ENCODE measurements around the gene EMILIN2. TPM values are rescaled to one million over a fixed set of nuclear protein-coding genes. Genes with fewer than 3 reads are reported as not detected.
"Not testable (repeated sequence)": the region's sequence is repeated elsewhere in the genome, so short reads cannot be mapped to it uniquely, and the experiment has no call there.

Gene EMILIN2
- polyA plus RNA-seq (2012; ENCODE audit: insufficient read depth, insufficient read length, low read depth) = 18.6 TPM

DNA sequence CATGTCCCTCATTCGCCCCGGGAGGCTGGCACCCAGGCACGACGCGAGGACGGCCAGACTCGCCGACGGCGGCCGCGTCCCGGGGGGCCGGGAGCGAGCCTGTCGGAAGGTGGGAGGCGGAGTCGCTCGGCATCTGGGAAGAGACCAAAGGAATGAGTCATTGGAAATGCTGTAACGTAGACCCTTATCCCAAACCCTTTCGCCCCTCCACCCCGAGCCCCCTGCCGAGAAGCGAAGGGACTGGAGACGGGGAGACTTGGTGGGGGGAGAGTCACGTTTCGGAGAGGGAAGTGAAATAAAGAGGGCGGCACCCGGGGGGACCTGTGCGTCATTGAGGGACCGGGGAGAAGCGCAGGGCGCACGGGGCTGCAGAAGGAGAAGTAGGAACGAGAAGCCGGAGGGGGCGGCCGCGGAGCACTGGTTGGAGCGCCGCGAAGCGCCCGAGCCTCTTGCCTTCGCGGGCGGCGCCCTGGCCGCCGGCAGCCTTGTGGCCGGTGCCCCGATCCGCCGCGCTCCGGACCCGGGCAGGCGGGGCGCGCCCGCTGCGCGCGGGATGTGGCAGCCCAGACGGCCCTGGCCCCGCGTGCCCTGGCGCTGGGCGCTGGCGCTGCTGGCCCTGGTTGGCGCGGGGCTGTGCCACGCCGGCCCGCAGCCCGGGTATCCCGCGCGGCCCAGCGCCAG, at the start of gene EMILIN2:
Gene EMILIN2, plus strand, starts transcription at position 371 of the 681 bp plus-strand sequence. Its CDS starts 183 bp downstream, at position 554.
- no peak for DNase-seq
- no peaks in the 10 kb centered on the region for H3K36me3 ChIP-seq
- H3K27me3 ChIP-seq = peaks cover 45% of the 10 kb centered on the region
- no peaks in the 10 kb centered on the region for H3K9me3 ChIP-seq
- H3K4me3 ChIP-seq (ENCODE audit: low read depth, low read length) = peak within 1 kb of the TSS; percentile 23
- no peak for TF ChIP-seq CTCF (IDR thresholded peaks at IDR 0.05; ENCODE audit: low read depth, low read length)
- H3K4me1 ChIP-seq = no peaks in the 10 kb centered on the region

DNA sequence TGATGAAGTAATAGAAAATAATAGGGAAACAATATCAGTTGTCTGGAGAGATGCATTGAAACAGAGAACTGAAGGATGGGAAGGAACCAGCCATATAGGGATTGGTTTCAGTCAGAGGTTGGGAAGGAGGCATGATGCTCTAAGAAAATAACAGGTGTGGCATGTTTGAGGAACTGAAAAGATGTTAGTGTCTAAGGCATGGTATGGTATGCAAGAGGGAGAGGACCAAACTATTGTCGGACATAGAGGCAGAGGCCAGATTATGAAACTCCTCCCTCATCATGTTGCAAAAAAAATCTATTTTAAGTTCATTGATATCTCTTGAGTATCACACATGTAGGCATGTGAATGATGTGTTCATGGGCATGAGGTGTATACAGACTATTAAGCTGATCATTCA, 48.9 kb upstream of the EMILIN2 start:
- Histone ChIP-seq H3K4me3 (ENCODE audit: low read depth, low read length) (no peak overlapping the region), H3K9me3 (no peaks in the 10 kb centered on the region), H3K27me3 (no peaks in the 10 kb centered on the region), H3K4me1 (no peaks in the 10 kb centered on the region), H3K36me3 (peaks cover 4% of the 10 kb centered on the region; the same call in 1 of the 2 replicates)
- no peak for TF ChIP-seq CTCF (IDR thresholded peaks at IDR 0.05; ENCODE audit: low read depth, low read length)
- DNase-seq = no peak

GRCh38 chr18:2799369-2799768, 47.4 kb upstream of the EMILIN2 start:
- Histone ChIP-seq H3K4me1 (no peaks in the 10 kb centered on the region), H3K9me3 (no peaks in the 10 kb centered on the region), H3K36me3 (peaks cover 4% of the 10 kb centered on the region; the same call in 1 of the 2 replicates), H3K27me3 (no peaks in the 10 kb centered on the region), H3K4me3 (ENCODE audit: low read depth, low read length) (no peak overlapping the region)
- no peak for TF ChIP-seq CTCF (IDR thresholded peaks at IDR 0.05; ENCODE audit: low read depth, low read length)
- no peak for DNase-seq

DNA sequence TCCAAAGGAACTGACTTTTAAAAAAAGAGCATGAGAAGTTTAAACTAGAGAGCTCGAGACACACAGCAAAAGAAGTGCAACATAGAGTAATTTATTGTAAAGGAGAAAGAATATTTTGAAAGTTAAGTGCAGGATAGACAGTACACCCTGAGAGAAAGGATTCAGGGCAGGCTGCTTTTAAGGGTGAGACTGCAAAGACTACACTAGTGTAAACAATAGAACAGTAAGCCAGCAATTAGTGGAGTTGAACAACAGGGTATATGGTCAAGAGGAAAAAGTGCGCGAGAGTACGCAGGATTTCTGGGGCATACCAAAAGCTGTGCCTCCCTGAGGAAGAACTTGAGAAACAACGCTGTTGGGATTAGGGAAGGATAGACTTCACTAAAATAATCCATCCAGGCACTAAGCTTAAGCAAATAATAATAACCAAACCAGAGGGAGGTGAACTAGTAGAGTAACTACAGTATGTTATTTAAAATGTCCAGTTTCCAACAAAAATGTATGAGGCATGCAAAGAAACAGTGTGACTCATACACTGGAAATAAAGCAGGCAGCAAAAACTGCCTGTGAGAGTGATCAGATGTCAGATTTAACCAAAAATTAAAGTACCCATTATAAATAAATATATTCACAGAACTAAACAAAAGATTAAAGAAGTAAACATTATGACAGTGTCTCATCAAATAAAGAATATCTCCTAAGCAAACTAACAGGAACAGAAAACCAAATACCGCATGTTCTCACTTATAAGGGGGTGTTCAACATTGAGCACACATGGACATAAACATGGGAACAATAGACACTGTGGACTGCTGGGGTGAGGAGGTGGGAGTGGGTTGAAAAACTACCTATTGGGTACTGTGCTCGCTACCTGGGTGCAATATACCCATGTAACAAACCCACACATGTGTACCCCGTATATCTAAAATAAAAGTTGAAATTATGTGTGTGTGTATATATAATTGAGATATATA, 40.5 kb upstream of the EMILIN2 start:
- no peaks in the 10 kb centered on the region for H3K4me1 ChIP-seq
- no peak for TF ChIP-seq CTCF (IDR thresholded peaks at IDR 0.05; ENCODE audit: low read depth, low read length)
- H3K4me3 ChIP-seq (ENCODE audit: low read depth, low read length) = no peak overlapping the region
- H3K36me3 ChIP-seq = no peaks in the 10 kb centered on the region
- DNase-seq = no peak
- no peaks in the 10 kb centered on the region for H3K9me3 ChIP-seq
- no peaks in the 10 kb centered on the region for H3K27me3 ChIP-seq

GRCh38 chr18:2808640-2809039, 38.2 kb upstream of the EMILIN2 start:
- not testable (repeated sequence) for H3K4me3 ChIP-seq (ENCODE audit: low read depth, low read length); H3K27me3 ChIP-seq; DNase-seq; H3K9me3 ChIP-seq; H3K4me1 ChIP-seq; H3K36me3 ChIP-seq

GRCh38 chr18:2809666-2810183, 37.1 kb upstream of the EMILIN2 start:
- H3K9me3 ChIP-seq; H3K4me3 ChIP-seq (ENCODE audit: low read depth, low read length); DNase-seq; H3K4me1 ChIP-seq; H3K36me3 ChIP-seq; H3K27me3 ChIP-seq: not testable (repeated sequence)

All from BE2C (cell line).